Activated naive CD4-positive, alpha-beta T cell (primary cell): Measurements from ENCODE around the gene TM4SF20.
"Not testable (repeated sequence)": the region's sequence is repeated elsewhere in the genome, so short reads cannot be mapped to it uniquely, and the experiment has no call there.

Experiments used
- DNase-seq, 4 experiments: peaks; one replicate each; lab custom pipeline; 2025; lab: John Stamatoyannopoulos, UW

TM4SF20 gene

DNA sequence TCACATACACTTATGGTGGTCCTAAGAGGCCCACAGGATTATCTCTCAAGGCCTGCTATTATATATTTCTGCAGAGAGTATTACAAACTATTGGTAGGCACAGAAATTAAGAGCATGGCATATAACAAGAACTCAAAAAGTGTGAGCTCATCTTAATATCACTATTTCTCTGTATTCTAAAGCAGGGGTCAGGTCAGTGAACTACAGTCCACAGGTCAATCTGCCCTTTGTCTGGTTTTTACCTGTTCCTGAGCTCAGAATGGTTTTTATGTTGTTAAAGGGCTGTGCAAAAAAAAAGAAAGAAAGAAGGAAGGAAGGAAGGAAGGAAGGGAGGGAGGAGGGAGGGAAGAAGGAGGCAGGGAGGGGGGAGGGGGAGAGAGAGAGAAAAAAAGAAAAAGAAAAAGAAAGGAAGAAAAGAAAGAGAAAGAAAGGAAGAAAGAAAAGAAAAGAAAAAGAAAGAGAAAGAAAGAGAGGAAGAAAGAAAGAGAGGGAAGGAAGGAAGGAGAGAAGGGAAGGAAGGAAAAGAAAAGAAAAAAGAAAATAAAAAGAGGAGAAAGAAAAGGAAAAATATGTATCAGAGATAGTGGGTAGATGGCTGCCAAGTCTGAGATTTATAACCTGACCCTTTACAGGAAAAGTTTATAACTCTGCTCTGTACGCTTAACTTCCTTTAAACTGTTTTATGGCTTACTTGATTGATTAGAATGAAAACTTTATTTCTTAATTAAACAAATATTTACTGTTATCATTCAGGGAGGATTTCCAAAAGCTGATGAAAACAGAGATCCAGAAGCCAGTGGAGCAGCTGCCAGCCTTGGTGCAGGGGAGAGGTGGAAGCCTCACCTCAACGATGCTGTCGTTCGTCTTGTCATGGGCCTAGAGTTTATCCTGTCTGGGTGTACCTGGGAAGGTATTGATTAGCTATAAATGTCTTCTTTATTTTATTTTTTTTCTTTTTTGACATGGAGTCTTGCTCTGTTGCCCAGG, 19.9 kb upstream of the TM4SF20 start:
- DNase-seq, result no peak

DNA sequence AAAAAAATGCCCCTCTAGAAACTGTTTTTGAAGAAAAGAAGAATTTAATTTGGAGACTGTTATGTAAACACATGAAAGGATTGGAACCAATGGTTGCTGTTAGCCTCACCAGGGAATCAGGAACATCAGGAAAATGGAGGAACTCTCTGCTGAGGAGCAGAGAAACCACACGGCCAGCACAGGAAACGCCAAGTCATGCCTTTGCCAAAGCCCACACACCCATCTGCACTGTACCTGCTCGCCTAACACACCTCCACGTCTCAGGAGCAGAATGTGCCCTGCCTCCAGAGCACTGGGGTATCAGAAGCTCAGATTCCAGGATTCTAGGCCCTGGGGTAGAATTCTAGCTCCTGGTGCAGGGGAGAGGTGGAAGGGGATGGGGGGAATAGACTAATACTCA, 18.5 kb upstream of the TM4SF20 start:
- DNase-seq, result no peak

DNA sequence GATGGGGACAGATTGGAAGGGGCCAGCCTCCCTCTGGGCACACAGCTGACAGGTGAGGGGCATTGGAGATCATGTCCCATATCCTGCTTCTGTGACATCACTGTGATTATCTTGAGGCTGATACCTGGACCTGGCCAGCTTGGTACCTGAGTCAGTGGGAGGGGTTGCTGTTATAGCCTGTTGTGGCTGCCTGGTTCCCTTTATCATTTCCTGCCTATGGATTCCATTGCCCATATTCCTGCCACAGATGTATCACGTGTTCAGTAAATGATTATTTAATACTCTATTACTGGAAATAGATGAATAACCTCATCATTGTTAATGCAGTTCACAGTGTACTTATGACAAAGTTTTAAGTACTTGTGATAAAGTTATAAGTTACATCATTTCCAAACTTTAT, 16.4 kb upstream of the TM4SF20 start:
- DNase-seq, result no peak

DNA sequence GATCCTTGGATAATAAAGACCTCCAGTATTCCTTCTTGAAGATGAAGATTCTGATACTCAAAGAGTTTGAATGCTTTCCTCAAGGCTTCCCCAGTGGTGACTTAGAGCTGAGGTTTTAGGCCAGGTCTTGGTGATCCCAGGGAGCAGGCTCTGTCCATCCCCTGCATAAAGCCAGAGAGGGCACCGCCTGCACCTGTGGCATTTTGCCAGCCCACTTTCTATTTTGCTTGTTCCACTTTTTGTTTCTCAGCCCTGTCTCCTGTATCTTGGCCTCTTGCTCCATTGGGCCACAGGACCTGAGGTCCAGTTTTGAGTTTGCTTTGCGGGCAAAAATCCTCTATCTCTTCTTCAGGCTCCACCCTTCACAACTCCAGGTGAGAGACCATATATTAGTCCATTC, 15.3 kb upstream of the TM4SF20 start:
- DNase-seq, result no peak

- DNase-seq, result no peak
Observed at GRCh38 chr2:227390468-227391256, 11.6 kb upstream of the TM4SF20 start.

DNA sequence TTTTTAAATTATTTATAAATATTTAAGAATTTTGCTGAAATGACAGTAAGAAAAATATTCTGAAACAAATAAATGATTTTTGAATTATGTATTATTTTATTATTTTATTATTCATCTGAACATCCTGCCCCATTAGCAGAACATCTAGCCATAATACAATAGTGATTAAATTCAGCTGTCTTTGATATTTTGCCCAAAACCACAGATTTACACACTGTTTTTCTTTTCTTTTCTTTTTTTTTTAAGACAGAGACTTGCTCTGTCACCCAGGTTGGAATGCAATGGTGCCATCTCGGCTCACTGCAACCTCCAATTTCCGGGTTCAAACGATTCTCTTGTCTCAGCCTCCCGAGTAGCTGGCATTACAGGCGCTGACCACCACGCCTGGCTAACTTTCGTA, 10.6 kb upstream of the TM4SF20 start:
- no peak for DNase-seq

DNA sequence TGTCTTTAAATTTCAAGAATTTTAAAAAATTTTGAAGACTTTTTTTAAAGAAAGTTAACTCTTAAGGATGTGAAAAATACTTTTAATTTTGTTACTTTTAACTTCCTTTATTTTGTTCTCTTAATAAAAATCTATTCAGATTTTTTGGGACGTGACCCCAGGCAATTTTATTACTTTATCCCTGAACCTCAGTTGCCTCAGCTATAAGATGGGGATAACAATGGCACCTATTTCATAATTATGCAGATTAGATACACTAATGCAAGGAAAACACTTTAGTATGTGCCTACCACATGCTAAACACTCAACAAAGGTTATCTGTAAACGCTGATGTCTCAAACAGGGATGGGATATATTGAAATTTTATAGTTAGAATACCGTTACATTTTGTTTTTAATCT, 10.1 kb upstream of the TM4SF20 start:
- DNase-seq, result no peak

GRCh38 chr2:227388537-227389011, 9.5 kb upstream of the TM4SF20 start:
- DNase-seq, result no peak

DNA sequence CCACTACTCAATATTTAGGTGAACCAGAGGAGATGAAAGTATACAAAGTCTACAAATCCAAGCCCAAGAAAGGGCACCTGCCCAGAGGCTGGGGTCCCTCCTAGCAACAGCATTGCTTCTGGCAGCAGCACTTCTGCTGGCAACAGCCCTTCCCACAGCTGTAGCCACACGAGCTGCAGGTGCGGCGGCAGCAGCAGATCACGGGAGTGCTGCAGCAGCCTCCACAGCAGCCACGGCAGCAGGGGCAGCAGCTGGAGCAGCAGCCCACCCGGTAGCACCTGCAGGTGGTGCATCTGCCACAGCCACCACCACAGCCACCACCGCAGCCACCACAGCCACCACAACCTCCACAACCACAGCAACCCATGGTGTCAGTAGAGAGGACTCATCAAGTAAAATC, 8.5 kb upstream of the TM4SF20 start, which contains the start of gene SCYGR1:
Gene SCYGR1, minus strand, starts transcription at position 367 of the 400 bp plus-strand sequence. Its CDS starts 0 bp downstream, at position 367.
- DNase-seq, result not testable (repeated sequence)

DNA sequence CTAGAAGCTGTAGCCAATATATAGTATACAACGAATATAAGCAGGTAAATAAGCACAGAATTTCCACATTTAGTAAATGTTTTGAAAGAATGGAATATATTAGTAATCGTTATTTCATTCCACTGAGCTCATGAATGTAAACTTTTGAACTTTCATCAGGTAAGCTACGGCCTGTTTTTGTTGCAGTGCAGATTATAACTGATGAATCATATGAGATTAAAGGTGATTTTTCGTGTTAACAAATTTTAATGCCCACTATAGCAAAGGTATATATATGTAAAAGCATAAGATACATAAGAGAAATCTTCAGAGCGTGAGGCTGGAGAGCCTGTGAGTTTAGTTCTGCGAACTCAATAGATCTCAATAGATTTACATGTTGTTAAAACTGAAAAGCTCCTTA, 7.5 kb upstream of the TM4SF20 start:
- DNase-seq, result no peak

- DNase-seq, result no peak
Observed at GRCh38 chr2:227383686-227384085, 4.6 kb upstream of the TM4SF20 start.

DNA sequence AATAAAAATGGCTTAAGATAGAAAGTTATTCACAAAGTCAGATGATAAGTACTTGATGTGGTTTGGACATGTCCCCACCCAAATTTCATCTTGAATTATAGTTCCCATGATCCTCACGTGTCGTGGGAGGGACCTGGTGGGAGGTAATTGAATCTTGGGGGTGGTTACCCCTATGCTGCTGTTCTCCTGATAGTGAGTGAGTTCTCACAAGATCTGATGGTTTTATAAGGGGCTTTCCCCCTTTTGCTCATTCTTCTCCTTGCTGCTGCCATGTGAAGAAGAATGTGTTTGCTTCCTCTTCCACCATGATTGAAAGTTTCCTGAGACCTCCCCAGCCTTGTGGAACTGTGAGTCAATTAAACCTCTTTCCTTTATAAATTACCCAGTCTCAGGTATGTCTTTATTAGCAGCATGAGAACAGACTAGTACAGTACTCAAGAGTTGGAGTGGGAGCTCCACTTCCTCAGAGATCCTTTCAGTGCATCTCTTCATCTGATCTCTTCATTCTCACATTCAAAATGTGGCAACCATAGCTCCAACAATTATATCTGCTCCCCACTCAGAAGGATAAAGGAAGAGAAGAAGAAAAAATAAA, 3.2 kb upstream of the TM4SF20 start:
- not testable (repeated sequence) for DNase-seq

DNA sequence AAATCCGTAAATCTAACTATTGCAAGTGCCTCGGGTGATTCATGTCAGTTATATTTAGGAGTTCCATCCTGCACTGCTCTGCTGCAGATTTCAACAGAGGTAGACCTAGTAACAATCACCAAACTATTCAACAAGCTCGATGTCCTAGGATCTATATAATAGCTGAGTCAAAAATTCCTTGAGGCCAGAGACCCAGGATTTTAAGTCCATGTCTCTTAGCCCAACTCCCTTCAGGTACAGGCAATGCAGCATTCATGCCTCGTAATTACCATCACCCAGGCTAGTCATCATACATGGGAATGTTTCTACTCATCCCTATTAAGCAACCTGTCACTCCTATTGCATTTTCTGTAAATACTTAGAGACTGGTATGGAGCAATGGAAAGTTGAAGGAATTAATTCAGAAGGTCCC, 729 bp downstream of the TM4SF20 start:
- no peak for DNase-seq

GRCh38 chr2:227377467-227378351, 1.4 kb downstream of the TM4SF20 start:
- no peak for DNase-seq

DNA sequence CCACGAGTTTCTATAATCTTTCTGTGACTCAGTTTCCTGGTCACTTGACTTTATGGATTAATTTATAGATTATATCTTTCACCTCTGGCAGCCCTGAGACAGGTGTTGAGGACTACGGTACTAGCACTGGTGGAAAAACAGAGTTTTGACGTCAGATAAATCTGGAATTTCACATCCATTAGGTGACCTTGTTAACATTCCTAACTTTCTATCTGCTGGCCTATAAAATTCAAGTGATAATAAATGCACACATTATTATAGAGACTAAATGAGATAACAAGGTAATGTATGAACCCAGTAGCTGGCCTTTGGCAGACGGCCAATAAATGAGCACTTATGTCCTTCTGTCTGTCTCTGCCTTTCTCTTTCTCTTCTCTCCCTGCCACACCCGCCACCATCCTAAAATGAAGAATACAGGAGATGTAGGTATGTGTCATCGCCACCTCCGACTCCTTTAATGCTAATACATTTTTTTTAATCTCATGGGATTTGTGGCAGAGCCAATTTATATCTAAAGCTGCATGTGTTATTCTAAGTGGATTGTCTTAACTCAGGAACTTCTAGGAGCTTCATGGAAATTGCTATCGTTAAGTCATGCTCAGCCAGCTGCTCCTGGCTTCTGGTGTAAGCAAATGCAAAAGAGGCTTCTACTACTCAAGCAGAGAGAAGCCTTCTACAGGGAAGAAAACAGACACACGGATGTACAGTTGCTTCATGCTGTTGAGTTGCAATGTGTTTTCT, 2.3 kb downstream of the TM4SF20 start:
- DNase-seq, result no peak

DNA sequence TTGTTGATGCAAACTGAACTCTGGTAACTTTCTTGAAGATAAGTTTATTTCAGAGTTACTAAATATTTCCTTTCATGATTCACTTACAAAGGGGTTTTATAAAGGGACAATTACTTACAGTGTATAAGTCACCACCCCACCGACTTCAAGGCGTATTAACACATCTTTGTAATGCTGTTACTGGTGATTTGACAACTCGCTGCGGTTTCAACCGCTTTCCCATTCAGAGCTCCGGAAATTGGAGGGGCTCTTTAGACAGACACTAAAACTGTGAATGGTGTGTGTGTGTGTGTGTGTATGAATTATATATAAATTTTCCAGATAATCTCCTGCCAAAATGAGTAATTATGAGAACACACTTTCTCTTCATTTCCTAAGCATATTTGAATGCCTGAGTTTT, 4.9 kb downstream of the TM4SF20 start:
- DNase-seq, result no peak

GRCh38 chr2:227373389-227373788, 5.7 kb downstream of the TM4SF20 start:
- DNase-seq, result no peak

GRCh38 chr2:227370791-227371312, 8.3 kb downstream of the TM4SF20 start:
- DNase-seq, result no peak

GRCh38 chr2:227370092-227370491, 9.0 kb downstream of the TM4SF20 start:
- no peak for DNase-seq

DNA sequence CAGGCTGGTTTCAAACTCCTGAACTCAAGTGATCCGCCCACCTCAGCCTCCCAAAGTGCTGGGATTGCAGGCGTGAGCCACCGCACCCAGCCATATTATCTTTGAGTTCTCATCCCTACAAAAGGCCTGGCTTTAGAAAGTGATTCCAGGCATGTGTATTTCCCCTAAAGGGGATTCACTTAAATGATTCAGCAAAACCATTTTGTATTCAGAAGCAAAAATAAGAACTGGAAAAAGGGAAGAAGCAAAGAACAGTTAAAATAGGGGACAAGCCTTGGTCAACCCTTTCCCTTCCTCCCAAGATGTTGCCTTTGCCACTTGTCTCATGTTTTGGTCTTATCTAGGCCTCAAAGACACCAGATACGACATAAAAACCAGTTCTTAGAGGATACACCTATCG, 10.5 kb downstream of the TM4SF20 start:
- no peak for DNase-seq
